SIG-M5 treated with dmso at 0.1 percent for 504 hours (cell line): Measurements from ENCODE around the gene ZNF480.
A peak's percentile ranks its signal among the peaks of the same experiment; 100 is the strongest.
"Not testable (repeated sequence)": the region's sequence is repeated elsewhere in the genome, so short reads cannot be mapped to it uniquely, and the experiment has no call there.

Experiments
- DNase-seq: peaks from one replicate; lab custom pipeline; 2025; ENCODE audit not compliant: unreplicated experiment; lab: John Stamatoyannopoulos, UW

ZNF480 gene

GRCh38 chr19:52296773-52297600, at the start of gene ZNF480:
ZNF480 (plus strand) TSS chr19:52297169; CDS start chr19:52300413, 3,244 bp downstream.
- peak; percentile 67 for DNase-seq

- DNase-seq: peak; percentile 7
Measured at GRCh38 chr19:52248241-52248640, 48.7 kb upstream of the ZNF480 start.

GRCh38 chr19:52258426-52258825, 38.5 kb upstream of the ZNF480 start:
- no peak for DNase-seq

GRCh38 chr19:52265556-52265955, 31.4 kb upstream of the ZNF480 start:
- DNase-seq: not testable (repeated sequence)

- peak; percentile 95 for DNase-seq
Measured at GRCh38 chr19:52269338-52270261, 27.4 kb upstream of the ZNF480 start, which contains the start of gene ZNF766. ZNF766 (plus strand) TSS chr19:52269587; CDS start chr19:52269614, 27 bp downstream.

- peak; percentile 35 for DNase-seq
Measured at GRCh38 chr19:52270266-52270885, 26.6 kb upstream of the ZNF480 start.

GRCh38 chr19:52273301-52273700, 23.7 kb upstream of the ZNF480 start:
- no peak for DNase-seq

GRCh38 chr19:52274191-52274590, 22.8 kb upstream of the ZNF480 start:
- DNase-seq: no peak

GRCh38 chr19:52275988-52276387, 21.0 kb upstream of the ZNF480 start:
- DNase-seq: no peak

GRCh38 chr19:52277471-52277870, 19.5 kb upstream of the ZNF480 start:
- DNase-seq: no peak

GRCh38 chr19:52286256-52286655, 10.7 kb upstream of the ZNF480 start:
- DNase-seq: no peak

- no peak for DNase-seq
Measured at GRCh38 chr19:52291781-52292180, 5.2 kb upstream of the ZNF480 start.

GRCh38 chr19:52292946-52293345, 4.0 kb upstream of the ZNF480 start:
- not testable (repeated sequence) for DNase-seq

GRCh38 chr19:52296400-52296772, 583 bp upstream of the ZNF480 start:
- no peak for DNase-seq

- peak; percentile 36 for DNase-seq
Measured at GRCh38 chr19:52297601-52298364, 814 bp downstream of the ZNF480 start.

- DNase-seq: no peak
Measured at GRCh38 chr19:52307275-52307674, 10.3 kb downstream of the ZNF480 start.

GRCh38 chr19:52322429-52322828, 25.5 kb downstream of the ZNF480 start:
- no peak for DNase-seq

GRCh38 chr19:52331757-52332156, 34.8 kb downstream of the ZNF480 start:
- no peak for DNase-seq

GRCh38 chr19:52335768-52336116, 38.8 kb downstream of the ZNF480 start:
- DNase-seq: no peak

- no peak for DNase-seq
Measured at GRCh38 chr19:52336117-52336790, 39.3 kb downstream of the ZNF480 start, which contains the start of gene ZNF610. ZNF610 (plus strand) TSS chr19:52336243; CDS start chr19:52349173, 12,930 bp downstream.
